Tibial nerve (tissue), 3 donors: ENCODE data around the gene GALNT14.

Experiments
- POLR2A ChIP-seq, 2 donors: fragments of 450-650 bp; IDR thresholded peaks; one replicate each; pipeline ENCODE4 v1.6.1; 2017; ENCODE audit warnings: antibody characterized with exemption in 2 of 2, mild to moderate bottlenecking in 2 of 2, moderate library complexity in 2 of 2
- TF ChIP-seq, protein P1 (sequence below), 5 experiments: fragments of 200-600 bp in 3 of 5; fragments of 450-650 bp in 2 of 5; sonication (generic) in 3 of 5; IDR thresholded peaks; one replicate each; pipeline ENCODE4 v1.5.1; 2016 to 2019; ENCODE audit warnings: antibody characterized with exemption in 5 of 5, mild to moderate bottlenecking in 3 of 5, moderate library complexity in 2 of 5

DNA sequence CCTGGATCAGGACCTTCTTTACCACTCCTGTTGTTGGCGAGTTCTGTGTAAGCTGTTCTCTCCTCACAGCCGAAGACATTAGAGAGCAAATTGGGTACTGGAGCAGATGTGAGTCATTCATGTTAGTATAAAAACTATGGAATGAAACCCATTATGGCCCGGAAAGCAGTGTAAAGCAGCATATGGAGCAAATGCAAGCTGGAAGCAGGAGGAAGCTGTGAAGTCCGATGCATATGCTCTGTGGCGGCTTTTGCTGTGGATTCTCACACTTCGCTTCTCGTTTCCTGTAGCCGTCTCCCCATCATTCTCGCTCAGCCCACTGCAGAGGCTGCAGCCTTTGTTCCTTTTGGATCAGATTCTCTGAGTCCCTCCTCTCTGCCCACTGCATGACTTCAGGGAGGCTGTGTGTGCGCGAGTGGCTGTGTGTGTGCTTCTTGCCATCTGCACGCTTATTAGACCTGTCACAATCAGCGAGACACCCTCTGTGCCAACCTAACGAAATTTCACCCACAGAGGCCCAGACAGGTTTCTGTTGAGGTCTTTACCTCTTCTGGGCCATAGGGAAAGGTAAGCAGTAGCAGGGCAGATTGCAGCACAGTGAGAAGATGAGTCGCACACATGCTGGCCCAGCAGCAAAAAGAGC is 3.3 kb upstream of the GALNT14 start:
- TF ChIP-seq, protein P1, sequence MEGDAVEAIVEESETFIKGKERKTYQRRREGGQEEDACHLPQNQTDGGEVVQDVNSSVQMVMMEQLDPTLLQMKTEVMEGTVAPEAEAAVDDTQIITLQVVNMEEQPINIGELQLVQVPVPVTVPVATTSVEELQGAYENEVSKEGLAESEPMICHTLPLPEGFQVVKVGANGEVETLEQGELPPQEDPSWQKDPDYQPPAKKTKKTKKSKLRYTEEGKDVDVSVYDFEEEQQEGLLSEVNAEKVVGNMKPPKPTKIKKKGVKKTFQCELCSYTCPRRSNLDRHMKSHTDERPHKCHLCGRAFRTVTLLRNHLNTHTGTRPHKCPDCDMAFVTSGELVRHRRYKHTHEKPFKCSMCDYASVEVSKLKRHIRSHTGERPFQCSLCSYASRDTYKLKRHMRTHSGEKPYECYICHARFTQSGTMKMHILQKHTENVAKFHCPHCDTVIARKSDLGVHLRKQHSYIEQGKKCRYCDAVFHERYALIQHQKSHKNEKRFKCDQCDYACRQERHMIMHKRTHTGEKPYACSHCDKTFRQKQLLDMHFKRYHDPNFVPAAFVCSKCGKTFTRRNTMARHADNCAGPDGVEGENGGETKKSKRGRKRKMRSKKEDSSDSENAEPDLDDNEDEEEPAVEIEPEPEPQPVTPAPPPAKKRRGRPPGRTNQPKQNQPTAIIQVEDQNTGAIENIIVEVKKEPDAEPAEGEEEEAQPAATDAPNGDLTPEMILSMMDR (IDR thresholded peaks at IDR 0.05), result no peak
- TF ChIP-seq POLR2A (IDR thresholded peaks at IDR 0.05), result no peak
